ENCODE measurements around the gene AKAP10. TPM values are rescaled to one million over a fixed set of nuclear protein-coding genes. Genes with fewer than 3 reads are reported as not detected.

Gene AKAP10
- total and polyA plus RNA-seq, 2 of the 4 experiments (the other 2 are of a cell fraction) = 12.7 to 18.6 TPM

DNA sequence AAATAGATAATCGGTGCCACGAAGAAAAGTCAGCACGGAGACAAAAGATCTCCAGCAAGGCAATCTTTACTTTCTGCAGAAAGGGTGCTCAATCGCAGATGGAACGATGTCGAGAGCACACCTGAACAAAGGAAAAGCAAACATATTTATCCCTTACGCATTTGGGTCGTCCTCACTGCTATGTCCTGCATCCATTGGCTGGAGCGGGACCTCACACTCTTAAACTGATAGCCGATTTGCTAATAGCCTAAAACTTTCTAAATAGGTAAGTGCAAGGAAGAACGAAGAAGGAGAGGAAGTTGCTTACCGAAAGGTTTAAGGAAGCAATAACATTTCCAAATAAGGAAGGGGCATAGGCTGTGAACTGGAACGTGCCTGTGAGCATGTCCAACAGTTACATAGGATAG lies 1.2 kb upstream of the AKAP10 start:
- BruUV-seq (replicated peaks) = no TSS peak
- POLR2A ChIA-PET (ENCODE audit: unreplicated experiment) = no interaction called here

More for the DNA sequence above, 1.2 kb upstream of the AKAP10 start:
- Histone ChIP-seq H2BK120ac (ENCODE audit: low read depth, low read length) (no peak overlapping the region), H3K27me3 (ENCODE audit: control insufficient read depth, insufficient read depth, low read length) (no peaks in the 10 kb centered on the region), H3K27ac (ENCODE audit: insufficient read depth, low read length) (no peak overlapping the region), H2BK20ac (ENCODE audit: low read depth, low read length) (no peak overlapping the region), H2AK5ac (ENCODE audit: low read depth, low read length) (no peak overlapping the region), H3K23ac (ENCODE audit: low read depth, low read length) (no peak overlapping the region), H3K4ac (ENCODE audit: low read depth, low read length) (no peak overlapping the region), H3K18ac (ENCODE audit: low read depth, low read length) (no peak overlapping the region), H4K20me1 (ENCODE audit: insufficient read depth, low read length) (peaks cover 6% of the 10 kb centered on the region), H3K4me1 (ENCODE audit: control insufficient read depth, insufficient read depth, low read length) (peaks cover 4% of the 10 kb centered on the region), H3K9me3 (ENCODE audit: control insufficient read depth, insufficient read depth, low read length) (no peaks in the 10 kb centered on the region), H2AFZ (replicated peaks; ENCODE audit: low read length, poor library complexity) (no peak overlapping the region), H3K36me3 (ENCODE audit: control insufficient read depth, insufficient read depth, low read length) (peaks cover 4% of the 10 kb centered on the region; the same call in 1 of the 2 replicates), H4K8ac (ENCODE audit: low read depth in 2 of 2, low read length in 2 of 2) (peak overlapping the region; percentile 98 to 99; a peak in 2 of 4 replicates), H3K79me1 (ENCODE audit: low read depth in 1 of 2, low read length in 2 of 2) (peaks cover 5 to 34% of the 10 kb centered on the region in 2 experiments), H3K56ac (ENCODE audit: extremely low read depth, insufficient read depth, low read length) (no peak overlapping the region), H4K91ac (ENCODE audit: insufficient read depth, low read depth, low read length) (no peak overlapping the region), H3K14ac (replicated peaks; ENCODE audit: low read depth, low read length) (no peak overlapping the region), H2BK15ac (ENCODE audit: low read depth, low read length) (no peak overlapping the region), H2BK5ac (ENCODE audit: low read depth, low read length, poor library complexity, severe bottlenecking) (no peak overlapping the region), H3K4me2 (ENCODE audit: low read depth, low read length) (no peak overlapping the region), H2AK9ac (replicated peaks; ENCODE audit: low read depth, low read length, poor library complexity) (peak overlapping the region; percentile 86), H3K9ac (ENCODE audit: low read depth, low read length) (no peak overlapping the region), H4K5ac (ENCODE audit: low read depth, low read length) (no peak overlapping the region), H3K4me3 (ENCODE audit: insufficient read depth, low read depth, low read length) (no peak overlapping the region), H3K9me1 (ENCODE audit: insufficient read depth, low read length) (peaks cover 4% of the 10 kb centered on the region; the same call in 1 of the 2 replicates)
- WGBS, 2 experiments (ENCODE audit: extremely low coverage in 2 of 2, insufficient read length in 1 of 2) = no CpG with 5 or more reads among the region's 13 CpGs
- CTCF ChIA-PET = no interaction called here
- intact Hi-C loops (cut with micrococcal nuclease) = no loop called here
- ATAC-seq (ENCODE audit: low read depth) (no peak), DNase-seq (no peak)
- no peak for TF ChIP-seq RFX5 (IDR thresholded peaks at IDR 0.05; ENCODE audit: low read depth, low read length)
- dilution Hi-C loops (cut with HindIII; ENCODE audit: low sequenced_read_pairs, unreplicated experiment) = no loop called here
- in situ Hi-C loops (cut with MboI; ENCODE audit: low sequenced_read_pairs) = no loop called here
